Stimulated activated naive CD8-positive, alpha-beta T cell treated with anti-CD3 and anti-CD28 coated beads, Interleukin-15, Interleukin-2, amounts not matched to agents 100 ng/mL and 50 ng/mL, for 24 hours (primary cell): ENCODE measurements around the gene ALDH3A2.
"Not testable (repeated sequence)": the region's sequence is repeated elsewhere in the genome, so short reads cannot be mapped to it uniquely, and the experiment has no call there.

ENCODE experiments used
- H3K27ac Mint-ChIP-seq: one replicate; pipeline ENCODE4 v1.8.0; 2021; ENCODE audit warnings: mild to moderate bottlenecking, mixed read lengths
- H3K27me3 Mint-ChIP-seq: one replicate; pipeline ENCODE4 v1.8.0; 2021; ENCODE audit warnings: mixed read lengths
- H3K36me3 Mint-ChIP-seq: one replicate; pipeline ENCODE4 v1.8.0; 2021; ENCODE audit warnings: low read depth, mixed read lengths
- H3K4me1 Mint-ChIP-seq: one replicate; pipeline ENCODE4 v1.8.0; 2021; ENCODE audit warnings: low read depth, mixed read lengths
- H3K4me3 Mint-ChIP-seq: one replicate; pipeline ENCODE4 v1.8.0; 2021; ENCODE audit warnings: mild to moderate bottlenecking, mixed read lengths
- H3K9me3 Mint-ChIP-seq: one replicate; pipeline ENCODE4 v1.8.0; 2021; ENCODE audit warnings: mixed read lengths

The ALDH3A2 gene

GRCh38 chr17:19684909-19685580 lies 36.5 kb downstream of the ALDH3A2 start:
- not testable (repeated sequence) for H3K4me3 Mint-ChIP-seq, H3K27ac Mint-ChIP-seq, H3K9me3 Mint-ChIP-seq

GRCh38 chr17:19686400-19687090 lies 38.0 kb downstream of the ALDH3A2 start:
- H3K4me1 Mint-ChIP-seq: no peaks in the 10 kb centered on the region
- no peak overlapping the region for H3K4me3 Mint-ChIP-seq
- no peak overlapping the region for H3K27ac Mint-ChIP-seq
- no peaks in the 10 kb centered on the region for H3K9me3 Mint-ChIP-seq
- no peaks in the 10 kb centered on the region for H3K36me3 Mint-ChIP-seq
- no peaks in the 10 kb centered on the region for H3K27me3 Mint-ChIP-seq

More at GRCh38 chr17:19684909-19685580, 36.5 kb downstream of the ALDH3A2 start:
- H3K4me1 Mint-ChIP-seq, H3K36me3 Mint-ChIP-seq, H3K27me3 Mint-ChIP-seq: not testable (repeated sequence)

- no peaks in the 10 kb centered on the region for H3K27me3 Mint-ChIP-seq
- no peaks in the 10 kb centered on the region for H3K4me1 Mint-ChIP-seq
- no peaks in the 10 kb centered on the region for H3K9me3 Mint-ChIP-seq
- H3K36me3 Mint-ChIP-seq: no peaks in the 10 kb centered on the region
- H3K27ac Mint-ChIP-seq: no peak overlapping the region
- no peak overlapping the region for H3K4me3 Mint-ChIP-seq
Observed at GRCh38 chr17:19702217-19702641, 53.7 kb downstream of the ALDH3A2 start.

- Mint-ChIP-seq H3K36me3 (no peaks in the 10 kb centered on the region), H3K4me3 (no peak overlapping the region), H3K27me3 (no peaks in the 10 kb centered on the region), H3K27ac (no peak overlapping the region), H3K9me3 (no peaks in the 10 kb centered on the region), H3K4me1 (no peaks in the 10 kb centered on the region)
Observed at GRCh38 chr17:19703106-19703827, 54.7 kb downstream of the ALDH3A2 start.

- no peaks in the 10 kb centered on the region for H3K36me3 Mint-ChIP-seq
- no peak overlapping the region for H3K27ac Mint-ChIP-seq
- H3K9me3 Mint-ChIP-seq: no peaks in the 10 kb centered on the region
- no peaks in the 10 kb centered on the region for H3K27me3 Mint-ChIP-seq
- no peak overlapping the region for H3K4me3 Mint-ChIP-seq
- H3K4me1 Mint-ChIP-seq: no peaks in the 10 kb centered on the region
Observed at GRCh38 chr17:19703828-19704613, 55.5 kb downstream of the ALDH3A2 start.

- Mint-ChIP-seq H3K27ac (no peak overlapping the region), H3K36me3 (no peaks in the 10 kb centered on the region), H3K4me3 (no peak overlapping the region), H3K4me1 (no peaks in the 10 kb centered on the region), H3K27me3 (no peaks in the 10 kb centered on the region), H3K9me3 (no peaks in the 10 kb centered on the region)
Observed at GRCh38 chr17:19705201-19705600, 56.6 kb downstream of the ALDH3A2 start.

- H3K4me1 Mint-ChIP-seq: no peaks in the 10 kb centered on the region
- H3K36me3 Mint-ChIP-seq: no peaks in the 10 kb centered on the region
- H3K4me3 Mint-ChIP-seq: no peak overlapping the region
- no peaks in the 10 kb centered on the region for H3K9me3 Mint-ChIP-seq
- no peaks in the 10 kb centered on the region for H3K27me3 Mint-ChIP-seq
- H3K27ac Mint-ChIP-seq: no peak overlapping the region
Observed at GRCh38 chr17:19705771-19706770, 57.5 kb downstream of the ALDH3A2 start.

- Mint-ChIP-seq H3K9me3 (no peaks in the 10 kb centered on the region), H3K36me3 (no peaks in the 10 kb centered on the region), H3K27ac (no peak overlapping the region), H3K4me3 (no peak overlapping the region), H3K27me3 (no peaks in the 10 kb centered on the region), H3K4me1 (no peaks in the 10 kb centered on the region)
Observed at GRCh38 chr17:19706791-19707727, 58.5 kb downstream of the ALDH3A2 start.

- H3K27ac Mint-ChIP-seq: no peak overlapping the region
- H3K4me1 Mint-ChIP-seq: no peaks in the 10 kb centered on the region
- no peaks in the 10 kb centered on the region for H3K9me3 Mint-ChIP-seq
- H3K27me3 Mint-ChIP-seq: no peaks in the 10 kb centered on the region
- H3K4me3 Mint-ChIP-seq: no peak overlapping the region
- no peaks in the 10 kb centered on the region for H3K36me3 Mint-ChIP-seq
Observed at GRCh38 chr17:19707728-19708221, 59.2 kb downstream of the ALDH3A2 start.

- Mint-ChIP-seq H3K36me3 (no peaks in the 10 kb centered on the region), H3K27ac (no peak overlapping the region), H3K4me1 (no peaks in the 10 kb centered on the region), H3K4me3 (no peak overlapping the region), H3K9me3 (no peaks in the 10 kb centered on the region), H3K27me3 (no peaks in the 10 kb centered on the region)
Observed at GRCh38 chr17:19708431-19709175, 60.1 kb downstream of the ALDH3A2 start.

GRCh38 chr17:19709841-19710240 lies 61.3 kb downstream of the ALDH3A2 start:
- Mint-ChIP-seq H3K27ac (no peak overlapping the region), H3K4me3 (no peak overlapping the region), H3K4me1 (no peaks in the 10 kb centered on the region), H3K36me3 (no peaks in the 10 kb centered on the region), H3K27me3 (no peaks in the 10 kb centered on the region), H3K9me3 (no peaks in the 10 kb centered on the region)

- no peak overlapping the region for H3K27ac Mint-ChIP-seq
- no peaks in the 10 kb centered on the region for H3K27me3 Mint-ChIP-seq
- H3K9me3 Mint-ChIP-seq: no peaks in the 10 kb centered on the region
- H3K36me3 Mint-ChIP-seq: no peaks in the 10 kb centered on the region
- no peak overlapping the region for H3K4me3 Mint-ChIP-seq
- H3K4me1 Mint-ChIP-seq: no peaks in the 10 kb centered on the region
Observed at GRCh38 chr17:19712436-19713004, 64.0 kb downstream of the ALDH3A2 start.
